NCI-H1694 treated with DMSO at 0.1 percent for 48 hours (cell line): ENCODE data around the gene ITIH6.
A peak's percentile ranks its signal among the peaks of the same experiment; 100 is the strongest.
"Not testable (repeated sequence)": the region's sequence is repeated elsewhere in the genome, so short reads cannot be mapped to it uniquely, and the experiment has no call there.

Experiments used
- DNase-seq: peaks from one replicate; lab custom pipeline; 2025; lab: John Stamatoyannopoulos, UW

Gene ITIH6

DNA sequence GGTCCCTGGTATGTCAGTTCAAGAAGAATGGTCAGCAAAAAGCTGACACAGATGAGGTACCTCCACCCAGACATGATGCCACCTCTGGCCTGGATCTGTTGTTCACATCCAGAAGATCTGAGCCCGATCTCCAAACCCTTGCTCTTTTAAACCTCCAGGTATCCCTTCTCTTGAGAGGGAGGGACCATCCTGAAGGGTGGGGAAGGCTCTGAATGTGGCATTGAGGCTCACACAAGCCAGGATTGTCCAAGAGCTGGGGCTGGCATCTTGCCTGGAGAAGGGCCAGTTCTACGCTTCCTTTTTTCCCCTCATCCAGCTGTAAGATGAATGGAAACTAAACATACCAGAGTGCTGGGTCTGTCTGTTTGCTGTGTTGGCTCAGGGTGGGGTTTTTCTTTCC is at the start of gene ITIH6:
Gene ITIH6 (minus strand): TSS at position 119 of the 400 bp plus-strand sequence. CDS start 45 bp downstream, at position 74.
- DNase-seq, result no peak

DNA sequence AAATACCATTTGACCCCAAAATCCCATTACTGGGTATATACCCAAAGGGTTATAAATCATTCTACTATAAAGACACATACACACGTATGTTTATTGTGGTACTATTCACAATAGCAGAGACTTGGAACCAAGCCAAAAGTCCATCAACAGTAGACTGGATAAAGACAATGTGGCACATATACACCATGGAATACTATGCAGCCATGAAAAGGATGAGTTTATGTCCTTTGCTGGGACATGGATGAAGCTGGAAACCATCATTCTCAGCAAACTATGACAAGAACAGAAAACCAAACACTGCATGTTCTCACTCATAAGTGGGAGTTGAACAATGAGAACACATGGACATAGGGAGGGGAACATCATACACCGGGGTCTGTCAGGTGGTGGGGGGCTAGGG is 49.6 kb upstream of the ITIH6 start:
- not testable (repeated sequence) for DNase-seq

GRCh38 chrX:54843050-54843449 is 45.0 kb upstream of the ITIH6 start:
- no peak for DNase-seq

GRCh38 chrX:54842607-54843006 is 44.6 kb upstream of the ITIH6 start:
- no peak for DNase-seq

DNA sequence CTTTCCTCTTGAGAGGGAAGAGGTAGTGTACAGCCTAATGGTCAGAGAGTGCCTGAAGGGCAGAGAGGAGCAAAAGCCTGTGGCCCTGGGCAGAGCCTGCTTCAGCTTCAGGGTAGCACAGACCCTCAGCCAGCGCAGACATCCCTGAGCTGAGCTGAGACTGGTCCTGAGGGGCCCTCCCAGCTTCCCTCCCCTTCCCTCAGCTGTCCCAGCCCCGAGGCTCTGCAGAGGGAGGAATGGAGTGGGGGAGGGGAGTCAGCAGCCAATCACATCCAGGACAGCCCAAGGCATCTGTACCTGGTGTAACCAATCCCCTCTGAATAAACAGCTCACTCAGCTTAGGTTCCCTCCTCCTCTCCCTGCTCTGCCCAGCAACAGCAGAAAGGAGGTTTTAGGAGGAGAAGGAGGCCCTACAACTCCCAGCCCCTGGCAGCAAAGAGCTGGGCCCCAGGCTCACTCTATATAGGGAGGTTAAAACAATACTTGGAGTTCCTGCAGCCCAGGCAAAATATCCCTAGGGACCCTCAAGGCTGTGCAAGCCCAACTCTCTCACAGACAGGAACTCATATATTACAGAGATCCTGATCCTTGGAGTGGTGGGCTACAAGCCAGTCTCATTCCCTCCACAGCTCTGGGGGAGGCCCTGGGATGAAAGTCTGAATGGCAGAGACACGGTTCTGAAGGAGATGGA is 43.3 kb upstream of the ITIH6 start:
- not testable (repeated sequence) for DNase-seq

DNA sequence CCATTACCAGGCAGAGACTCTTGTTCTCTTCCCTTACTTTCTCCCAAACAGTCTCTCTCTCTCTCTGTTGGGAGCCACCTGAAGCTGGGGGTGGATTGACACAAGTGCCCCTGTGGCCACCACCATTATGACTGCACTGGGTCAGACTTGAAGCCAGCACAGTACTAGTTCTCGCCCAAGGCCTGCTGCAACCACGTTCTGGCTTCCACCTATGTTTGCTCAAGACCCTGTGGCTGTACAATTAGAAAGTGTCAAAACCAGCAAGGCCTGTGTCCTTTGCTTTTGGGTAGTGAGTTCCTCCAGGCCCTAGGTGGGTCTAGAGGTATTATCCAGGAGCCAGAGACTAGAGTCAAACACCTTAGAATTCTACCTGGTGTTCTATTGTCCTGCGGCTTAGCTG is 40.5 kb upstream of the ITIH6 start:
- no peak for DNase-seq

DNA sequence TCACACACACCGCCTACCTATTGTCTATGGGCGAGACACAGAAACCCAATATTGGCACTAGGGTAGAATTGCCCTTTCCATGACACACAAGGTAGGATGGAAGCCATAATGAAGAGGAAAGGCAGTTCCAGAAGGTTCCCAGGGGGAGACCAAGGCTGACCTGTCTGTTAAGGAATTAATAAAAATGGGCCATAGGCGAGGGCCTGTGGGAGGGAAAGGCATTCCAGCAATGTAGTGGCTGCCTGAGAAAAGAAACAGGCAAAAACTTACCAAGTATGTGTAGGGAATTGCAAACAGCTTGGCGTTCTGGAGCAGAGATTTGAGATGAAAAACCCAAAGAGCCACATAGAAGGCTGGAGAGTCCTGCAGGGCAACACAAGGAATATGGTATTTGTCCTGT is 28.5 kb upstream of the ITIH6 start:
- no peak for DNase-seq

DNA sequence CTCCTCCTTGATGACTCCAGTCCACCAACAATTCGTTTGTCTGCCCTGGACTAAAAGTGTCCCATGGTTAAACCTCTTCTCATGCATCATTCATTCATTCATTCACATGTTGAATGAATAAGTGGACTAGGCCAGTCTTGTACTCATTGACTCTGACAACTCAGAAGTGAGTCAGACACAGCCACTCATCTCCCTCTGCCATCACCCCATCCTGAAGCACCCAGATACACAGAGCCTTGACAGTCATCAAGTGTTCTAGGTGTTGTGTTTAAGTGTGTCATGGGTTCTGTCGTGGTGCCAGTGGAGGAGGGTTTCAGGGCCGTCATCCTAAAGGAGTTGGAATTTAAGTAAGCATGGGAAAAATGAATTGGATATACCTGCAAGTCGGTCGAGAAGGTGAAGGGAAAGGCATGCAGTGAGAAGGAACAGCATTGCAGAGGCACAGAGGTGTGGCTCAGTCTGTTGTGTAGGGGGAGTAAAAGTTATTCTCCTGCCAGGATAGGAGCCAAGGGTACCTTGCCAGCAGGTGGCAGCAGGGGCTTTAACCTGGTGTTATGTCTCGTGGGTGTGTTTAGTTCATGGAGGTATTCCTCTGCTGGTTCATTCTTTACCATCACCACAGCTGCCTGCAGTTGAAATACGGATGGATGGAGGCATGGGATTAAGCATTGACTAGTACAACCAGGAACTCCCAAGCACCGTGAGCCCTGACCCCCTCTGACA is 27.8 kb upstream of the ITIH6 start:
- DNase-seq, result no peak

- no peak for DNase-seq
Measured at GRCh38 chrX:54824722-54825121, 26.7 kb upstream of the ITIH6 start.

GRCh38 chrX:54824195-54824594 is 26.1 kb upstream of the ITIH6 start:
- no peak for DNase-seq

DNA sequence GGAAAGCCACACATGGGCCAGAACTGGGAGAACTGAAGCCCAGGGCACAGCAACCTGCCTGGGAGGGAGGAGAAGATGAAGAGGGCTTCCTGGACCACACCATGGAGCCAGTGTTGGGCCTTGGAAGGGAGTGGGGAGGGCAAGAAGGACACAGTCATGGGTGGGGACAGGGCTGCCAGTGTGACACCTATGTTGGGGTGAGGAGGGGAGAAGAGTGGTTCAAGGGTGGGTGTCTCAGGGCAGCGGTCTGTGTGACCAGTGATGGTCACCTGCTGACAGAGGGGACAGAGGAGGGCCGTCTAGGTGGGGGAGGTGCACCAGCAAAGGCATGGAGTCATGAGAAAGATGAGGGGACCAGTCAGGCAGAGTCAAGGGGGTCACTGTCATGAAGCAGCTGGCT is 23.3 kb upstream of the ITIH6 start:
- no peak for DNase-seq

DNA sequence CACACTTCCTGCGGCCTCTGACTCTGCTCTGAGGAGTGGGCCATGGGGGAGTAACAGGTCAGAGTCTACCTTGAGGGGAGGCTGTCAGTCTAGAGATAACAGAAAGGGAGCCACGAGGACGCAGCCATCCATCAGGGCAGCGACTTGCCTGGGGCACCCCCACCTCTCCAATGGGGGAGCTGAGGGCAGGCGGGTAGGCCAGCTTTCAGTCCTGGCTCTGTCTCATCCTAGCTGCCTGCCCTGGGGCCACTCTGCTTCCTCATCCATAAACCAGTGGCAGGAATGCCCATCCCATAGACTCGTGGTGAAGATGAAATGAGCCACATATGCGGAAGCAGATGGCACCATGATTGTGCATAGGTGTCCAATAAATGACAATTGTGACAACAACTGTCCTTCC is 22.7 kb upstream of the ITIH6 start:
- no peak for DNase-seq

GRCh38 chrX:54819201-54819600 is 21.1 kb upstream of the ITIH6 start:
- no peak for DNase-seq

DNA sequence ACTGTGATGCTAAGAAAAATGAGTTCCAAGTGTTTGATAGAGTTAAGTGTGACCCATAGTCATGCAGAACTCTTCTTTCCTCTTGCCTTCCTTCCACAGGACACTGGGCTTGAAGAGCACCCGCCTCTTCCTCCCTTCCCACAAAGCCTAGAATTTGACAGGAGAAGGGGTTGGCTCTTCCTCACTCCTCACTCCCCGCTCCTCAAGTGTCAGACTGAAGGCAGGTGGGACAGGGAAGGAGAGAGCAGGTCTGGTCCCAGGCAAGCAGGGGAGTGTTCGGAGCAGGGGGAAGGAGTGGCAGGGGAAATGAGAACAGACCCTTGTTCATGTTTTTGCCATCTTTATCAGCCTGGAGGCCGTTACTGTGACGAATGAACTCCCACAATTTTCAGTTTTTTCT is 20.2 kb upstream of the ITIH6 start:
- no peak for DNase-seq

DNA sequence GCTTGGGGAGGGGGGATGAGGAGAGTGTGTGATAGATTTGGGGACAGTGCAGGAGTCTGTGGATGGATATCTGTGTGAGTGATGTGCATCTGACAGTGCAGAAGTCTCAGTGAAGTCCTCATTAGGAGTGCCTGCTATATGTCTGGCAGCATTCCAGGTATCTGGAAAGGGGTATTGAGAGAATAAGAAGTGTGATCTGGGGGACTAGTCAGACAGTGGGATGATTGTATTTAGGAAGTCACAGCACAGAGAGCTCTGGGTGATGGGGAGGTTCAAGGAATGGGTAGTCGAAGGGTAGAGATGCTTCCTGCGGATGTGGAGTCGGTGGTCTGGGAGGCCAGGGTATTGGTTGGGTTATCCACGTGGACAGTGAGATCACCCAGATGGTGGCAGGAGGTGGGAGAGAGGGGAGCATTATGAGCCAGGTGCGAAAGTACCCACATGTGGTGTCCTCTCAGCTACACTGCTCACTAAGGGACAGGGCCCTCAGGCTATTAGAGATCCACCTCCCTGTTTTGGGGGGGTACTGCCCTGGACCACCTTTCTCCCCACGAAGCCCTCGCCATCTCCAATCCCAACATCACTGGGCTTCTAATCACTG is 19.3 kb upstream of the ITIH6 start:
- no peak for DNase-seq

DNA sequence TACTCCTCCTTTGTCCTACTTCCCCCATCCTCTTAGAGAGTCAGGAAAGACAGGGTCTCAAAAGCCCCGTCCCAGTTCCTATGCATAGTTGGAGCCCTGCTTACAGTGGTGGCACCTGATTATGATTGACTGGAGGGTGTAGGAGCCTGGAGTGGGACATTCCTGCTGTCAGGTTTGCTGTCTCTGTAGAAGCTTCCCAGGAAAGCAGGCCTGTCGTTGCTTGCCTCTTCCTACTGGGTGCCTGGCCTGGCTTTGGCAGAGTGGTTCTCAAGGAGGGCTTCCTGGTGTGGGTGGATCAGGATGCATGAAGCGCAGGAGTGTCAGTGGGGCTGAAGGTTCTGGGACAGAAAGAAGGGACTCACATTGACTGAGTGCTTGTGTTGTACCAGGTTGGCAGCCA is 14.3 kb upstream of the ITIH6 start:
- no peak for DNase-seq

- DNase-seq, result no peak
Measured at GRCh38 chrX:54811301-54811885, 13.3 kb upstream of the ITIH6 start.

DNA sequence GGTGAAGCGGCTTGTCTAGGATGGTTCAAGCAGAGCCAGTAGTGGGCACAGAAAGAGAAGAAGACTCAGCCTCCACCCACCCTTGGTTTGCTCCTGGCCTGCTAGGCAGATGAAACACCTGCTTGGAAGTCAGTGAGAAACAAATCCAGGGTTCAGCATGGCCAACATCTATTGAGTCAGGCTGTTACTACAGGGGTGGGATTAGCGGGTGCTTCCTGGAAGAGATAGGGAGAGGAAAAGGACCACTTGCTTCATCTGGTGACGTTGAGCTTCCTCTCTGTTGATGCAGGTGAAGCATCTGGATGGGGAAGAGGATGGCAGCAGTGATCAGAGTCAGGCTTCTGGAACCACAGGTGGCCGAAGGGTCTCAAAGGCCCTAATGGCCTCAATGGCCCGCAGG is 12.5 kb upstream of the ITIH6 start:
- no peak for DNase-seq

DNA sequence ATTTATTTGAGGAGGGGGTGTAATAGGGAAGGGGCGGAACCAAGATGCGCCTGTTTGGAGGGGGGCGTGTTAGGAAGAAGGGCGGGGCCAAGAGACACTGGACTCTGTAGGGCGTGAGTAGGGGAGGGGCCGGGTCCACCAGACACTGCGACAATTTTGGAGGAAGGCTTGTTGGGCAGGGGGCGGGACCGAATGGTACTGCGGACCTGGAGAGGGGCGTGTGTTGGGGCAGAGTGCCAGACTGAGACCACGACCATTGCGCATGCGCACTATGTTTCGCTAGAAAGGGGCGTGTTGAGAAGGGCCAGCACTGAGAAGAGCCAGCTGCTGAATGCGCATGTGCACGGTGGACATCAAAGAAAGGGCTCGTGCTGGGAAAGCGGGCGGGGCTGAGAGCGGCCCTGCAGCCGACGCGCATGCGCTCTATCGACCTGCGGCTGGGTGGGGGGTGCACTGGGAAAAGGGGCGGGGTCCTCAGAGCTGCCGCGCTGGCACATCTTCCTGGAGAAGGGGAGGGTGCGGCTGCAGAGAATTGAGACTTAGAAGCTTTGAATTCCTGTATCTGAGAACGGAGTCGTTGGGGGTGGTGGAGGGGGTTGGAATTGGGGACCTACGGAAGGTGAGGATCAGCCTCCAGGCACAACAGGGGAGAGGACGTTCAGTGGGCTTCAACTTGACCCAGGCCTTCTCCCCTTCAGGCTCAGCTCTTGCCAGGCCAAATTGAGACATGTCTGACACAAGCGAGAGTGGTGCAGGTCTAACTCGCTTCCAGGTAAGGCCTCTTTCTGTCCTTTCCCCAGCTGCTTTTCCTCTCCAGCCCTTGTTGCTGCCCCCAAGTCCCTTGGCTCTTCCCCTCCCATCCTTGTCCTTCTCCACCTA is 10.8 kb upstream of the ITIH6 start:
- peak; percentile 95 for DNase-seq

GRCh38 chrX:54808109-54808604 is 10.1 kb upstream of the ITIH6 start:
- peak; percentile 69 for DNase-seq

- peak; percentile 9 for DNase-seq
Measured at GRCh38 chrX:54807524-54808108, 9.6 kb upstream of the ITIH6 start, which contains the start of gene MAGED2. Gene MAGED2 (plus strand): TSS chrX:54807745. CDS start chrX:54809332, 1,587 bp downstream.
